AG04450 (cell line): Measurements from ENCODE around the gene PPRC1. TPM values are rescaled to one million over a fixed set of nuclear protein-coding genes. Genes with fewer than 3 reads are reported as not detected.

Experiments used
- CTCF ChIA-PET: fragments of 300-600, 350-600 bp; formaldehyde crosslinking; extraction: SDS; loops from one replicate; lab custom pipeline; 2022; ENCODE audit warnings: antibody characterized with exemption, inconsistent platforms; lab: Charles Lee
- POLR2A ChIA-PET: fragments of 350-600 bp; formaldehyde crosslinking; extraction: SDS; loops from one replicate; lab custom pipeline; 2021; ENCODE audit warnings: antibody characterized with exemption, inconsistent platforms; lab: Yijun Ruan, JAX
- DNase-seq: peaks from one replicate; pipeline ENCODE4 v3.0.0-alpha.2; 2011; ENCODE audit warnings: low read depth, low spot score
- H3K27ac ChIP-seq: one replicate; pipeline ENCODE4 v1.5.1; 2012; ENCODE audit warnings: low read depth, low read length, control low read depth
- H3K27me3 ChIP-seq: one replicate; pipeline ENCODE4 v1.6.0; 2012; ENCODE audit warnings: low read length; ENCODE audit not compliant: control insufficient read depth, insufficient read depth
- H3K4me3 ChIP-seq: 2 replicates; pipeline ENCODE4 v1.5.1; 2011; ENCODE audit warnings: mild to moderate bottlenecking, low read depth, low read length, control low read depth
- H3K9me3 ChIP-seq: 2 replicates; pipeline ENCODE4 v1.5.1; 2012; ENCODE audit warnings: low read length; ENCODE audit not compliant: control insufficient read depth, insufficient read depth
- polyA plus RNA-seq: library from polyadenylated mRNA; depleted of rRNA; stranded (reverse); fragments of >200 nt; gene quantifications from 2 replicates; pipeline ENCODE4 v1.2.3, GENCODE V29; 2011
- TF ChIP-seq, protein P1 (sequence below): IDR thresholded peaks from 2 replicates; pipeline ENCODE4 v1.5.1; 2011; ENCODE audit warnings: low read depth, low read length, control low read depth, inconsistent platforms

The PPRC1 gene
- polyA plus RNA-seq, 1 experiment: 14.1 TPM

DNA sequence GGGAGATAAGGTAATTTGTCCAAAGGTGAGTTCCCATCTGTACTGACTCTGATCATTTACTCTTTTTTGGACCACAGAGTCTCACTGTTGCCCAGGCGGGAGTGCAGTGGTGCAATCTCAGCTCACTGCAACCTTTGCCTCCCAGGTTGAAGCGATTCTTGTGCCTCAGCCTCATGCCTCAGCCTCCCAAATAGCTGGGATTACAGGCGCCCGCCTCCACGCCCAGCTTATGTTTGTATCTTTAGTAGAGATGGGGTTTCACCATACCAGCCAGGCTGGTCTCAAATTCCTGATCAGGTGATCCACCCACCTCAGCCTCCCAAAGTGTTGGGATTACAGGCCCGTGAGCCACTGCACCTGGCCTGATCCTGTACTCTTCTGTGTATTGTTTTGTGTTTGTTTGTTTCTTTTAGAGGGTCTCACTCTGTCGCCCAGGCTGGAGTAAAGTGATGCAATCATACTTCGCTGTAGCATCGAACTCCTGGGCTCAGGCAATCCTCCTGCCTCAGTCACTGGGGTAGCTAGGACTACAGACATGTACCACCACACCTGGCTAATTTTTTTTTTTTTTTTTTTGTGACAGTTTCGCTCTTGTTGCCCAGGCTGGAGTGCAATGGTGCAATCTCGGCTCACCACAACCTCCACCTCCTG, 21.8 kb downstream of the PPRC1 start:
- ChIA-PET CTCF (interaction anchor here (0.6 to 3.8 kb wide), 2 partner anchors 13 to 14 kb away, joined by 7 to 19 read pairs; no protein-coding TSS in a partner anchor), POLR2A (no interaction called here)
- Histone ChIP-seq H3K9me3 (no peaks in the 10 kb centered on the region), H3K27ac (no peak overlapping the region), H3K4me3 (no peak overlapping the region), H3K27me3 (no peaks in the 10 kb centered on the region)
- TF ChIP-seq, protein P1, sequence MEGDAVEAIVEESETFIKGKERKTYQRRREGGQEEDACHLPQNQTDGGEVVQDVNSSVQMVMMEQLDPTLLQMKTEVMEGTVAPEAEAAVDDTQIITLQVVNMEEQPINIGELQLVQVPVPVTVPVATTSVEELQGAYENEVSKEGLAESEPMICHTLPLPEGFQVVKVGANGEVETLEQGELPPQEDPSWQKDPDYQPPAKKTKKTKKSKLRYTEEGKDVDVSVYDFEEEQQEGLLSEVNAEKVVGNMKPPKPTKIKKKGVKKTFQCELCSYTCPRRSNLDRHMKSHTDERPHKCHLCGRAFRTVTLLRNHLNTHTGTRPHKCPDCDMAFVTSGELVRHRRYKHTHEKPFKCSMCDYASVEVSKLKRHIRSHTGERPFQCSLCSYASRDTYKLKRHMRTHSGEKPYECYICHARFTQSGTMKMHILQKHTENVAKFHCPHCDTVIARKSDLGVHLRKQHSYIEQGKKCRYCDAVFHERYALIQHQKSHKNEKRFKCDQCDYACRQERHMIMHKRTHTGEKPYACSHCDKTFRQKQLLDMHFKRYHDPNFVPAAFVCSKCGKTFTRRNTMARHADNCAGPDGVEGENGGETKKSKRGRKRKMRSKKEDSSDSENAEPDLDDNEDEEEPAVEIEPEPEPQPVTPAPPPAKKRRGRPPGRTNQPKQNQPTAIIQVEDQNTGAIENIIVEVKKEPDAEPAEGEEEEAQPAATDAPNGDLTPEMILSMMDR: no peak
- no peak for DNase-seq

DNA sequence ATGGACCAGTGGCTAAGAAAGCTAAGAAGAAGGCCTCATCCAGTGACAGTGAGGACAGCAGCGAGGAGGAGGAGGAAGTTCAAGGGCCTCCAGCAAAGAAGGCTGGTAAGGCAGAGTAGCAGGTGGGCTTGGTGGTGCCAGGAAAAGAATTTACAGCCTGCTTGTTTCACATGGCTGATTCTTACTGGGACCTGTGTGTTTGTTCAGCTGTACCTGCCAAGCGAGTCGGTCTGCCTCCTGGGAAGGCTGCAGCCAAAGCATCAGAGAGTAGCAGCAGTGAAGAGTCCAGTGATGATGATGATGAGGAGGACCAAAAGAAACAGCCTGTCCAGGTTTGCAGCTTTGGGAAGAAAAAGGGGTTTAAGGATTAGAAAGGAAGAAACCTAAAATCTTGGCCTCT, 24.4 kb downstream of the PPRC1 start:
- DNase-seq: no peak
- CTCF ChIA-PET: interaction anchor here (0.5 to 5.8 kb wide), 2 partner anchors 7 to 12 kb away, joined by 5 to 59 read pairs; no protein-coding TSS in a partner anchor
- POLR2A ChIA-PET: no interaction called here
- Histone ChIP-seq H3K9me3 (no peaks in the 10 kb centered on the region), H3K27me3 (no peaks in the 10 kb centered on the region), H3K27ac (no peak overlapping the region), H3K4me3 (no peak overlapping the region)
- TF ChIP-seq, protein P1: no peak

DNA sequence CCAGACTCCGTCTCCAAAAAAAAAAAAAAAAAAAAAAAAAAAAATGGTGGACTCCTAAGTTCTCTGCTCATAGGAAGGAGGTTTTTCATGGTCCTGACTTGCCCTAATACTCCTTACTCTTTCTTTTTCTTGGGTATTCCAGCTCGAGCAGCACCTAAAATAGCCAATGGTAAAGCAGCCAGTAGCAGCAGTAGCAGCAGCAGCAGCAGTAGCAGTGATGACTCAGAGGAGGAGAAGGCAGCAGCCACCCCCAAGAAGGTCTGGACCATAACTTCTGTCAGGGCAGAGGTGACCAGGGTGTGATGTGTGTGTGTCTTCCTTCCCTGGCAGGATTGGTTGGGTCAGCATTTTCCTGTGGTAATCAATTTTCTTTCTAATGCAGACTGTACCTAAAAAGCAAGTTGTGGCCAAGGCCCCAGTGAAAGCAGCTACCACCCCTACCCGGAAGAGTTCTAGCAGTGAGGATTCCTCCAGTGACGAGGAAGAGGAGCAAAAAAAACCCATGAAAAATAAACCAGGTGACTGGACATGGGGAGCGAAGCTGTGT, 26.3 kb downstream of the PPRC1 start:
- ChIA-PET CTCF (interaction anchor here (0.6 to 5.8 kb wide), 2 partner anchors 10 to 241 kb away, joined by 3 to 59 read pairs; no protein-coding TSS in a partner anchor), POLR2A (interaction anchor here (0.5 to 0.7 kb wide), 2 partner anchors 10 to 309 kb away, joined by 3 to 12 read pairs; no protein-coding TSS in a partner anchor)
- TF ChIP-seq, protein P1: no peak
- no peaks in the 10 kb centered on the region for H3K27me3 ChIP-seq
- no peaks in the 10 kb centered on the region for H3K9me3 ChIP-seq
- DNase-seq: no peak
- H3K4me3 ChIP-seq: no peak overlapping the region
- no peak overlapping the region for H3K27ac ChIP-seq

DNA sequence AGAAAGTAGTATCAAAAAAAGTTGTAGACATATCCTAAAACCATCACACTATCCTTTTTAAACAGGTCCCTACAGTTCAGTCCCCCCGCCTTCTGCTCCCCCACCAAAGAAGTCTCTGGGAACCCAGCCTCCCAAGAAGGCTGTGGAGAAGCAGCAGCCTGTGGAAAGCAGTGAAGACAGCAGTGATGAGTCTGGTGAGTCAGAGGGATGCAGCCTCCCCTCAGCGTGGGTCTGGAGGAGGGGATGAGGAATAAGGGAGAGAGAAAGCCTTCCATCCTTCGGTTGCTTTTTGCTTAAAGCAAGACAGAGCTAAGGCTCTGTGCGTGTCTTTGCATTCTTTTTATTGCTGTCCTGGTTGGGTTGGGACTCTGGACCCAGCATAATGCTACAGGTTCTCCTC, 27.0 kb downstream of the PPRC1 start:
- Histone ChIP-seq H3K27me3 (no peaks in the 10 kb centered on the region), H3K4me3 (no peak overlapping the region), H3K9me3 (no peaks in the 10 kb centered on the region), H3K27ac (no peak overlapping the region)
- CTCF ChIA-PET: interaction anchor here (5.8 kb wide), 1 partner anchor 9 kb away, joined by 59 read pairs; no protein-coding TSS in a partner anchor
- POLR2A ChIA-PET: no interaction called here
- TF ChIP-seq, protein P1: no peak
- DNase-seq: no peak
